Measurements from ENCODE around the gene CELA2A.

The CELA2A gene

GRCh38 chr1:15456313-15456954 is at the start of gene CELA2A:
Gene CELA2A, plus strand, starts transcription at chr1:15456732. Its CDS starts 22 bp downstream, at chr1:15456754.
- DNase-seq (ENCODE audit: low spot score): no peak

GRCh38 chr1:15407580-15407979 is 49.0 kb upstream of the CELA2A start:
- no peak for DNase-seq (ENCODE audit: low spot score)

DNA sequence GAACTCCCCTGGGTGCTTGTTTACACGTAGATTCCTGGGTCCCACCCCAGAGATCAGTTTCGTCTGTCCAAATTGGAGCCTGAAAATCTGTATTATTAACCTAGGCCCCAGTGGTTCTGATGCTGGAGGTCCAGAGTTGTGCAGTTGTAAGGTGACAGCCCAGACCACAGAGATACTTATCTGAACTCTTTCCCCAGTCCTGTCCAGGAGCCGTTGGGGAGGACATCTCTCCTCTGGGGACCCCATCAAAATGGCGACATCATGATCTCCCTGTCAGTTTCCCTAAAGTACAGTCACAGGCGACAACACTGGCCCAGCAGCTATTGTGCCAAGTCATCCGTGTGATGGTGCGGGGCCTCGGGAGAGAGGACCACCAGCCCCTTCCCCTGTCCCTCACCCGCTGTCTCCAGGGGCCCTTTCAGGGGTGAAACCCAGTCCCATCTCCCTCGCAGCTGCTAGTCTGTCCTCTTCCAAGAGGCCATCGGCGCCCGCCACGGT is 47.6 kb upstream of the CELA2A start:
- DNase-seq (ENCODE audit: low spot score): no peak

- DNase-seq (ENCODE audit: low spot score): peak; percentile 81
Measured at GRCh38 chr1:15409388-15410222, 46.9 kb upstream of the CELA2A start, which contains the start of gene EFHD2. Gene EFHD2, plus strand, starts transcription at chr1:15409888. Its CDS starts 84 bp downstream, at chr1:15409972.

DNA sequence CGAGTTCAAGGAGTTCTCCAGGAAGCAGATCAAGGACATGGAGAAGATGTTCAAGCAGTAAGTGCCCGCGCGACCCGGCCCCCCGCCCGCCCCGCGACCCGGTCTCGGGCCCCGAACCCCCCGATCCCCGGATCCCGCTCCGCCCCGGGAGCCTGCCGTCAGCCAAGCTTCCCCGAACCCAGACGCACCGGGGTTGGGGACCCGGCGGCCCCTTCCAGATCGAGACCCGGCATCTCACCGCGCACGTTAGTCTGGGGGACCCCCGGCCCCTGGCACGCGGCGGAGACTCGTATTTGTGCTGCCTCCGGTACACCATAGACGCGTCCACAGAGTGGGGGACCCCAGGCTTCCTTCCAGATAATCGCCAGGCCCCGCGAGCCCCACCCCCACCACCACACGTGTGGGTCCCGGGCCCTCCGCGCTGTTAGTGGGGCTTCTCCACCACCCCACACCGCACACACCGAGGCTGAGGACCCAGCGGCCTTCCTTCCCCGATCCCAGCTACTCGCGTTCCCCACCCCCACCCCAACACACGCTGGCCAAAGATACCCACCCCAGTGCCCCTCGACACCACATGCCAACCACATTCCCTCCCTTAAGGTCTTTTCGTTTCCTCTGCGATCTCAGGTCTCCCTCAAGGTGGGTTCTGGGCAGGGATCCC is 46.2 kb upstream of the CELA2A start:
- no peak for DNase-seq (ENCODE audit: low spot score)

- DNase-seq (ENCODE audit: low spot score): no peak
Measured at GRCh38 chr1:15410884-15411245, 45.7 kb upstream of the CELA2A start.

DNA sequence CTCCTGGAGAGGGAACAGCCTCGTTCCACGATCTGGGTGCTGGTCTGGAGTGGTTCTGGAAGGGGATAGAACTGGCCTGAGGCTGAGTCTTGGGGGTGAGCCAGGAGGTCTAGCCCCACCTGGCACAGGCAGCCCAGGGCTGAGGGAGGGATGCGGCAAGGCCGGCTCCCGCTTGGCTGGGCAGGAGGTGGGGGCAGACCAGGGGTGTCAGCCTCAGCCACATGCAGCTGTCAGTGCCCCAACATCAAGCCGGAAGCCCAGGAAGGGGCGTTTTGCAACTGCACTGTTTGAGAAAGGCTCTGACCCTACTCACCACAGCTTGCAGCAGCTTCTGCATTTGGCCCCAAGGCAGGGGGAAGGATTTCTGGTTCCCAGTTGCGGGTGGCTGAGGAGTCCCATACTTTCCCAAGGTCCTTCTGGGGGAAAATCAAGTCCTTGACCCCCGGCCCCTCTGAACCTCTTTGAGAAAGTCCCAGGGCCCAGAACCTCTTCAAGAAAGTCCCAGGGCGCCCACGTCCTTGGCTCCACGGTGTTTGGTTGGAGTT is 44.9 kb upstream of the CELA2A start:
- DNase-seq (ENCODE audit: low spot score): no peak

DNA sequence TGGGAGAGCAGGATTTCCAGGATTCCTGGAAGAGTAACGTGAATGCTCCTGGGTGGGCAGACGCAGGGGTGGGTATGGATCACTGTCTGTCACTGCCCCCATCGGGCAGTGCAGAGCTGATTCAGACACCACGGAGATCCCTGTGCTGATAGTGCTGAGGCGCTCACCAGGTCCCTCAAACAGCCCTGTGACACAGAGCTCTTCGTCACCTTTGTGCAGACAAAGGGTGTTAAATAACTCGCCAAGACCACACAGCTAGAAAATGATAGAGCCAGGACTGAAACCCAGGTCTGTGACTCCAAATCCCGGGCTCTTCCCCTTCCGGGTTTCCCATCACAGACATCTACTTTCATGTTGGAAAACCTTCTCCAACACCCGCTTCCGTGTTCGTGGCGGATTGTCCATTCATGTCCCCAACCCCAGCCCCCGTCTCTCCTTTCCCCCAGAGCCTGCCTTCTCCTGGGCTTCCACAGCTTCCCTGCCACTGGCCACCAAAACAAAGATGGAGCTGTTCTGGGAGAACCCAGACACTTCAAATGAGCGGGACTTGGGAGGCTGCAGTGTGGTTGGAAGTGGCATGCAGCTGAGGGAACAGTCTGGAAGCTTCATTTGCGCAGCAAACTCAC is 44.2 kb upstream of the CELA2A start:
- DNase-seq (ENCODE audit: low spot score): no peak

DNA sequence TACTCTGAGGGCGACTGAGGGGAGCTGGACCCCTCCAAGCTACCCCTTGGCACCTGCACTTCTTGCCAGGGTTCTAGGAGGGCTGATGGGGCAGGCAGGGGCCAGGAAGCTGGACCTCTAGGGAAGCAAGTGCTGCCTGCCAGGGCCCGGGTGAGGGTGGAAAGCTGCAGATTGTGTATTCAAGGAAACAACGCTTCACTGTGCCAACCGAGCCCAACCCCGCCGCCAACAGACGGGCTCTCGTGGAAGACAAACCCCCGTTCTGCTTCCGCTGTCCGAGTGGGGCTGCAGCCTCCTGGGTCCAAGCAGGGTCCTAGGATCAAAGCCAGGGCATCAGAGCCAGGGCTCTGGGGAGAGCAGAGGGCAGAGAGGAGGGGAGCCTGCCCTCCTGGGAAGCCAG is 43.7 kb upstream of the CELA2A start:
- DNase-seq (ENCODE audit: low spot score): no peak

DNA sequence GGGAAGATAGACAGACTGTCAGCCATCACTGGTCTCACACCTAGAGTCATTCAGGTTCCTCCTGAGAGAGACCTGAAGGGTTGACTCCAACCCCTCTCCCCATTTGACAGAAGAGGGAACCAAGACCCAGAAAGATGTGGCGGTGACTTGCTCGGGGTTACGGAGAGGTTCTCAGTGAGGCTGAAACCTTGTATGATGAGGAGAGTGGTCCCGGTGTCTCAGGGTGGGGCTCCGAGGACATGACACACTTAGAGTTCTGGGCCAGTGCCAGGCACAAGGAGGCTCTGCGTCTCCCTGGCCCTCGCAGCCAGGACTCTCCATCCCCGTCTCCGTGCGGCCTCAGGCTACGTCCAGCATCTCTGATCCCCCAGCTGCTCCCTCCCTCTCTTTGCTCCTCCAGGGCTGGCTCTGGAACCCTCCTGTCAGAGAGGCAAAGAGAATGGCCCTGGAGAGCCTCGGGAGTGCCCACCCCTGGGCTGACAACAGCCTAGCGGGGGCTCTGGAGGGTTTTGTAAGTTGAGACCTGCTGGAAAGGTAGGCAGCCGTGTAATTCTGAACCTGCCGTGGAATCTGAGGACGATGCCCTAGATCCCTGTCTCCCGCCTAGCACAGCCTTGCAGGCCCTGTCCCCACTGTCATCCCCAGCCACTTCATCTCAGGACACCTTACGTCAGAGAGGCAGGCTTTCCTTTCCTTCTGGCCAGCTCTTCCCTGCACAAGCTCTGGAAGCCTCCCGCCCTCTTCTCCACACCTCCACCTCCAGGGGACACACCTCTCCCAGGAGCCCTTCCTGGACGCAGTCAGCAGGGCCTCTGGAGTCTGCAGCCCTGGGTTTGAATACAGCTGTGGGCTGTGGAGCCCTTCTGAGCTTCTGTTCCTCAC is 42.7 kb upstream of the CELA2A start:
- no peak for DNase-seq (ENCODE audit: low spot score)

DNA sequence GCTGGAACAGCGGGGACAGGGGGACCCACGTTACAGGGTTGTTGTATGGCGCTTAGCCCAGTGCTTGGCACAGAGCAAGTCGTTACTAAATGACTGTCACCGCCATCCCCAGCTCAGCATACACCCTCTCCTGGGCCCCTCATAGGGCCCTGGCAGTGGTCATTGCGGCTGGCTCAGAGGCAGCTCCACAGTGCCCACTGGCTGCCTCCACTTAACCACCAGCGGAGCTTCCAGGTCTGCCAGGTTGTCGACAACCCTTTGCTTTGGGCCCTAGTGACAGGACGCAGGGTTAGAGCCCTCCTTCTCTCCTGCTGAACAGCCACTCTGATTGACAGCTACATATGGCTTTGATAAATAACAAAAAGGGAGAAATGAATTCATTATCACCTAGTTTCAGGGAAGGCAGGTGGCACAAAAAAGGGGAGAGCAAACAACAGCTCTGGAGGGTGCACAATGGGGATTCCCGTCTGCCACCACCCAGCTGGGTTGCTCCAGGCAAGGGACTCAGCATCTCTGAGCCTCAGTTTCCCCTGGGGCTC is 42.0 kb upstream of the CELA2A start:
- no peak for DNase-seq (ENCODE audit: low spot score)

- peak; percentile 77 for DNase-seq (ENCODE audit: low spot score)
Measured at GRCh38 chr1:15417059-15417934, 39.2 kb upstream of the CELA2A start.

DNA sequence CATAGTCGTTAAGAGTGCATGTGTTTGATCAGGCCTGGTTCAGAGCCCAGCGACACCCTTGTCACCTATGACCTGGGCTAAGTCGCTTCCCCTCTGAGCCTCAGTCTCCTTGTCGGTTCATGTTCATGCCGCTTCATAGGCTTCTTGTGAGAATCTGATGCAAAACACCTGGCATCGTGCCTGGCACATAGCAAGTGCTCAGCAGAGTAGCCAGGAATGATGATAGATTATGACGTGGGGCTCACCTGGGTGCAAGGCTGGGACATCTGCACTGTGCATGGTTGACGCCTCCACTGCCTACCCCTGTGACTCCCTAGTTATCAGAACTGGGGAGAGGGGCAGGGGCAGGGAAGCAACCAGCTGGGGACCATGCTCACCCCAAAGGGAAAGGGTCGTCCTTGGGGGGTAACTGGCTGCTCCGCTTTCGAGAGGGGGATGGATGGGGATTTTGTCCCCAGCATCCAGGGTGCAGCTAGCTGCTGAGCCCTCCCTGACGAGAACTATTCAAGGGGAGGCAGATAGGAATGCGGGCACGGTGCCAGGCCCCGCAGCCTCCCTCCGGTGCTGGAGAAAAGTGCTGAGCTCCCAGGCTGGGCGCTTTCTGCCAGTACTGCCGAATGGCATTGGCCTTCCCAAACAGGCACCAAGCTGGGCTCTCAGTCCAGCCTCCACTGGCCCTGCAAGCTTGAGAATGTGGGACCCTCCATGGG is 37.6 kb upstream of the CELA2A start:
- peak; percentile 93 for DNase-seq (ENCODE audit: low spot score)

DNA sequence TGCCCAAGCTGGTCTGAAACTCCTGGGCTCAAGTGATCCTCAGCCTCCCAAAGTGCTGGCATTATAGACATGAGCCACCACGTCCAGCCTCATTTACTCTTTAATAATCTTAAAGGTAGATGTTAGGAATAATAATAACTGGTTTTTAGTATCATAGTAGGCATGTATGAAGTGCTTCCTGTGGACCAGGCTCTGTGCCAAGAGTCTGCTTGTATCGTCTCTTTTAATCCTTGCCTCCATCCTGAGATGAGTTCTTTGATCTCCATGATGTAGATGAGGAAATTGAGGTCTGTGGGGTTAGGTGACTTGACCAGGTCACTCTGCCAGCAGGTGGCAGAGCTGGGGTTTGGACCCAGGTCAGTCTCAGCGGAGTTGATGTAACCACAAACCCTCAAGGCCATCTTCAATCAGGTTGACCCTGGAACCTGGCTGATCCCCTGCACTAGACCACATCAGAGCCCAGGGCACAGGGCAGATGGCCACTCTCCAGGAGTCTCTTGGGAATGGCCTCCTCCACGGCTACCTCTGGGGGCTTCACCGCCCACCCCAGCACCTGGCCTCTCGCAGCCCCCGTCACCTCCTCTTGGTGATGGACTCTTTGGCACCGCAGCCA is 35.6 kb upstream of the CELA2A start:
- no peak for DNase-seq (ENCODE audit: low spot score)

GRCh38 chr1:15422871-15423270 is 33.7 kb upstream of the CELA2A start:
- no peak for DNase-seq (ENCODE audit: low spot score)

DNA sequence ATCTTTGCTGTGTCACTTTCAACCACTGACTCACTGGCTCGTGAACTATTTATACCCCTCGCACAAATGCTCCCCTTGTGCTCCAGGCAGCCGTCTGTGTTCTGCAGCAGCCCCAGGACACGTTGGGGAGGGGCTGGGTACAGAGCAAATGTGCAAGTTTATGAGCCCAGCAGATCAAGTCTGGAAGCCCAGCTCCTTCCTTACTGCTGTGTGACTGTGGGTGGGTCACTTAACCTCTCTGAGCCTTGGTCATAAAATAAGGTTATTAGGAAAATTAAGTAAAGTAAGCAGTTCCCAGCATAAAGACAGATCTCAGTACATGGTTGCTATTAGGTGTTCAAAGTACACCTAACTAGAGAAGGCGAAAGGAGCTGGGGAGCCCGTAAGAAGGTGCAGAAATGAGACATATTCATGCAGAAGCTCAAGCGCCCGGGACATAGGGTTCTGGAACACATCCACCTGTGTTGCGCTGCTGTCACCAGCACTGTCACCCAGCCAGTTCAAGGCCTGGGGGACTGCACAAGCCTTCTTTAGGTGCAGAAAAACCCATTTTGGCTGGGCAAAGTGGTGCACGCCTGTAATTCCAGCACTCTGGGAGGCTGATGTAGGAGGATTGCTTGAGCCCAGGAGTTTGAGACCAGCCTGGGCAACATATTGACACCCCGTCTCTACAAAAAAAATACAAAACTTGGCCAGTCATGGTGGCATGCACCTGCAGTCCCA is 33.0 kb upstream of the CELA2A start:
- DNase-seq (ENCODE audit: low spot score): no peak

DNA sequence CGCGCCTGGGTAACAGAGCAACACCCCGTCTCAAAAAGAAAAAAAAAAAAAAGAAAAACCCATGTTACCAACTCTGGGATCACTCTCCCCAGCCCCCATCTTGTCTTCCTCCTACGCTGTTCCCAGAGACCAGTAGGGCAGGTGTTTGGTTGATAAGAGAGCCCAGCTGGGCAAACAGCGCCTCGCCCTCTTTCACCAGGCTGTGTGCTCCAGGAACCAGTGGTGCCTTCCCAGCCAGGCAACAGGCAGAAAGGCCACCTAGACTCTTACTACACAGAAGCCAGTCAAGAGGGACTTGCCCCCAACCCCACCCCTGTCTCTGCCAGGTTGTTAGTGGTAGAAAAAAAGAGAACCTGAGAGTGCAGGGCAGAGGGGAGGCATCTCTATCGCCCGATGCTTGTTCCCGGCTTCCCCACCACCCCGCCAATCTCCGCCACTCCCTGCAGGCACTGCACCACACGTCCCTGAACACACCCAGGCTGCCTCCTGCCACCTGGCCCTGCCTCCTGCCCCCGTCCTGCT is 32.3 kb upstream of the CELA2A start:
- no peak for DNase-seq (ENCODE audit: low spot score)

- DNase-seq (ENCODE audit: low spot score): no peak
Measured at GRCh38 chr1:15424981-15425380, 31.6 kb upstream of the CELA2A start.
